GM18858 (cell line): ENCODE results near the gene YWHAH.
"Not testable (repeated sequence)": the region's sequence is repeated elsewhere in the genome, so short reads cannot be mapped to it uniquely, and the experiment has no call there.

Experiments
- ATAC-seq: cut with Tn5 transposase; IDR thresholded peaks from one replicate; pipeline ENCODE4 v1.9.1; 2021; ENCODE audit not compliant: unreplicated experiment

YWHAH gene

DNA sequence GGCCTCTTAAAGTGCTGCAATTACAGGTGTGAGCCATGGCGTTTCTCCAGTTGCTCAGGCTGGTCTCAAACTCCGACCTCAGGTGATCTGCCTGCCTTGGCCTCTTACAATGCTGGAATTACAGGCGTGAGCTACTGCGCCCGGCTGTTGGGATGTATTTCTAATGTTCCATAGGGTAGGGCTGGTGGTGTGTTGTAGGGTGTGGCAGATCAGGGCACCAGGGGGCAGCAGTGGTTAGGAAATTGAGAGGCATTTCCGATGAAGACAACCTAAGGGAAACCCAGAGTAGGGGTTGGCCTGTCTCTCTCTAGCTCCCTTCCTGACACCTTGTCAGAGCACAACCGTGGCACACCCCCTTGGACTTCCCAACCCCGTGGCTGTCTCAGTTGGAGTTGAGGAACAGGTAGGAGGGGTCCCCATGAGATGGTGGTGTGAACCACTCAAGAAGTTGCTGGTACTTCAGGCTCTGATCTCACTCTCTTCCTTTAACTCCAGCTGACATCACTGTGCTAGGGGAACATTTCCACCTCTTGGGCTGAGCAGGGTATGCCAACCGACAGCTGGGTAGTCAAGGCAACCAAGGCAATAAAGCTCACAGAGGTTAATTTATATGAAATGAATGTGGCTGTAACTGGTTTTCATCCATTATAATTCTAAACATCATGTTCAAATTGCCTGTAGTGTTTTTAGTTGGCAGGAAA lies 33.0 kb downstream of the YWHAH start:
- no peak for ATAC-seq

DNA sequence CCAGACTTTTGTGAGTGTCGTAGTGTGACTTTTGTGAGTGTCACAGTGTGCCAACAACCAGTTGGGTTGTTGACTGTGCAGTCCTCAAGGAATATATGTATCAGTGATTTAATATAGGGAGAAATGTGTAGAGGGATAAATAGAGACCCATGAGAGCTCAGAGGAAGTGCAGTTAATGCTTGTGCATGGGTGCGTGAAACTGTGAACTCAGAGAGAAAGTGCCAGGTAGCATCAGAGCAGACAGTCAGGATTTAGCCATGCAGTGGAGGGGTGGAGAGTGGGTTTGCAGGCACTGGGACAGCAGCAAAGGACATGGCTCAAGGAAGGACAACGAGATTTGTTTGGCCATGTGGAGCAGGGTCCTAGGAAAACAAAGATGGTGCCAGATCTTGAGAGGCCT lies 33.6 kb downstream of the YWHAH start:
- ATAC-seq = no peak

DNA sequence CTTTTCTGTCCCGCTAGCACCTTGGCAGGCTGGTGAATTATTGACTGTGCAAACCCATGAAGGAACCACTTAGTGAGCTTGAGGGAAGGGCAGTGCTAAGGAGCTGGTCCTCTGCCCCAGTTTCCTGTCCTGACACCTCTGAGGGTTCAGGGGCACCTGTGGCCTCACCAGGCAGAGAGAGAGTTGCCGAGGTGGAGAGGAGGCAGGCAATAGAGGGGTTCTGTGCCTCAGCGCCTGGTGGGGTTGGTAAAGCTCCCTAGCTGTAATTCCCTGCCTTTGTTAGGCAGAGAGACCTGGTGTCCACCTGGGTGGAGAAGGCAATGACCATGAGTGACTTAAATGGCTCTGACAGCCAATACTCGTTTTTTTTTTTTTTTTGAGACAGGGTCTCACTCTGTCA lies 36.3 kb downstream of the YWHAH start:
- ATAC-seq = no peak

DNA sequence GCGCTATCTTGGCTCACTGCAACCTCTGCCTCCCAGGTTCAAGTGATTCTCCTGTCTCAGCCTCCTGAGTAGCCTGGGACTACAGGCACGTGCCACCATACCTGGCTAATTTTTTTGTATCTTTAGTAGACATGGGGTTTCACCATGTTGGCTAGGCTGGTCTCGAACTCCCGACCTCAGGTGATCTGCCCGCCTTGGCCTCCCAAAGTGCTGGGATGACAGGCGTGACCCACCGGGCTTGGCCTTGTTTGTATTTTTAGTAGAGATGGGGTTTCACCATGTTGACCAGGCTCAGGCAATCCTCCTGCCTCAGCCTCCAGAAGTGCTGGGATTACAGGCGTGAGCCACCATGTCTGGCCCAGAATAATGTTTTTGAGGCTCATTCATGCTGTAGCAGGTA lies 37.6 kb downstream of the YWHAH start:
- ATAC-seq = not testable (repeated sequence)

DNA sequence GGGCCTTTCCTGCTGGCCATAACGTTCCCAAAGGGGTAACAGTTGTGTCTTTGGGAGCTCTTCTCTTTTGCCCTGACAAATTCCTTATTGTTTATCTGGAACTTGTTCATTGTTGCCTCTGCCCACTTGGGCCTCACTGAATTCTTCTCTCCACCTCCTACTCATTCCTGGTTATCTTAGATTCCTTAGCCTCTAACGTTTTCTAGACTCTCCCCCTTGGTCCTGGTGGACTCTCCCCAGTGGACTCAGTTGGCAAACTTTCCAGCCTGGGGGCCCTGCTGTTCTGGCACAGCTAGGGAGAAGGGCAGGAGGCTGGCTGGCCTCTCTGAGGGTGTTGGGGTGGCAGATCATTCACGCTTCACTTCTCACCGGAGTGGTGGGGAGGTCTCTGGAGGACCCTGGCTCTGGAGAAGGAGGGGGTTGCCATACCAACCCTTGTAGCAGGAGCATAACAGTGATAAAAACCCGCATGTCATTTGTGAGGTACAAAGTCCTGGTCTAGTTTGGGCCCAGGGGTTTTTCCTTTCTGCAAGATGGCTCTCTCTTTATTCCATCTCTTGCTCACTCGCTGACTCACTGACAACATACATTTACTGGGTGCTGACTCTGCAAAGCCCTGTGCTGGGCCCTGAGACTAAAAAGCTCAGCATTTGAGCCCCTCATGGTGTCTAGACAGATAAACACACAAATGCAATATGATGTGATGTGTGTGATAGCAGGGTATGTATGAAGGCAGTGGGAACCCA lies 39.7 kb downstream of the YWHAH start:
- no peak for ATAC-seq

DNA sequence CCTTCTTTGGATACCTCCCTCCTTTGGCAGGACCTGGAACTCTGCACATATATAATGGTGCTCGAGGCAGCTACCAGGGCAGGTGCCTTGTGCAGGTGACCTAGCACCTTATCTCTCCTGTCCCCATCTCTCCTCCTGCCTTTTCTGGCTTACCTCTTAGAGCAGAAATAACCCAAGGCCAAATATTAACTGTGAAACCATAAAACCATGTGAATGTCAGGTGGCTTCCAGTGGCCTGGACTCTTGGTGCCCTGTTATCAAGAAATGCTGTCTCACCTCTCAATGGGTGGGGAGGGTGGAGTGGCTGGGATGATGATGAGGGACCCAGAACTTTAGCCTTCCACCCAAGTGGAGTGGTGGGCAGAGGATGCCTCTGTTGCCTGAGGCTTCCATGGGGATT lies 42.9 kb downstream of the YWHAH start:
- no peak for ATAC-seq

DNA sequence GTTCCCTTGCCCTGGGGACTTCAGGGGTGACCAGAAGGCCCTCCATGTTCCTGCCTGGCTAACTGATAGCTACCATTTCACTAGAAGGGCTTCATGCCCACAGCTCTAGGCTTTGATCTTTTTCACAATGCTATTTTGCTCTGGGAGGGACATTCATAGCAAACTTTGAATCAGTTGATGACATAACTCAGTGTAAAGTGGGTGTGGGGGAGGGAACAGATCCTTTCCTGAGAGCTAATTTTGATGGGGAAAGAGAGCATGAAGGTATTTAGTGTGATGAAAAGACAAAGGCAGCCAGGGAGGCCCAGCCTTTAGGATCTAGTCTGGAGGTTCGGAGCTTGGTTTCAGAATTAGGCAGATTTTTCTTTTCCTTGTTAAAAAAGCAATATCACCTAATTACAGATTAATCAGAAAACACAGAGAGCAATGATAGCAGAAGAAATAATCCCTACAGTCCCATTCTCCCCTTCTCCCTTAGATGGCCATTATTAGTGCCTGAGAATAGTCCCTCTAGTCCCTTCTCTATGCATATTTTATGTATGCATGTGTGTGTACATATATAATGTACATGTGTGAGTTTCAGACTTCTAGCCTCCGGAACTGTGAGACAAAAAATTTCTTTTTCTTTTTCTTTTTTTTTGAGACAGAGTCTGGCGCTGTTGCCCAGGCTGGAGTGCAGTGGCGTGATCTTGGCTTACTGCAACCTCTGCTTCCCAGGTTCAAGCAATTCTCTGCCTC lies 46.9 kb downstream of the YWHAH start:
- ATAC-seq = no peak

DNA sequence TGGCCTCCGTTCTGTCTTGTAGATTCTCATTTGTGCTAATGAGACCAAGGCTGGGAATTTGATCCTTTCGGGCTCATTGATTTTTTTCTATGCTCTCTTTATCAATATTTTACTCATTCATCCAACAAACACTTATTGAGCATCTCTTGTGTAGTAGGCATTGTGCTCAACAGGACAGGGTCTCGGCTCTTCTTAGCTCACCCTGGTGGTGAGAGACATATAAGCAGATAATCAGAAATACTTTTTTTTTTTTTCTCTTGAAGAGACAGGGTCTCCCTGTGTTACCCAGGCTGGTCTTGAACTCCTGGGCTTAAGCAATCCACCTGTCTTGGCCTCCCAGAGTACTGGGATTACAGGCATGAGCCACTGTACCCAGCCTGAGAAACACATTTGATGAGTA lies 50.7 kb downstream of the YWHAH start:
- ATAC-seq = no peak

DNA sequence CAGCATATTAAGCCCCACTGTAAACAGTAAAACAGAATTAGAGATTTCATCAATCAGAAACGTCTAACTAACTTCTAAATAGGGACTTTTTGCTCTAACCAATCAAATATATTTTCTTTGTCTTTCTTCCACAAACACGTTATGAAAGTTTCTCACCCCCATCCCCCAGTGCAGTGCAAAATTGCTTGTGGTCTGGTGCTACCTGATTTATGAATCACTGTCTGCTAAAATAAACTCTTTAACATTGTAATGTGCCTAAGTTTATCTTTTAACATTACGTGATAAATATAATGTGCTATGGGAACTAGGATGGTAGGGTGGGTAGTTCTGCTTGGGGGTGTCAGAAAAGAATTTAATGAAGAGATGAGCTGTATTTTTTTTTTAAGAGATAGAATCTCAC lies 51.5 kb downstream of the YWHAH start:
- no peak for ATAC-seq

DNA sequence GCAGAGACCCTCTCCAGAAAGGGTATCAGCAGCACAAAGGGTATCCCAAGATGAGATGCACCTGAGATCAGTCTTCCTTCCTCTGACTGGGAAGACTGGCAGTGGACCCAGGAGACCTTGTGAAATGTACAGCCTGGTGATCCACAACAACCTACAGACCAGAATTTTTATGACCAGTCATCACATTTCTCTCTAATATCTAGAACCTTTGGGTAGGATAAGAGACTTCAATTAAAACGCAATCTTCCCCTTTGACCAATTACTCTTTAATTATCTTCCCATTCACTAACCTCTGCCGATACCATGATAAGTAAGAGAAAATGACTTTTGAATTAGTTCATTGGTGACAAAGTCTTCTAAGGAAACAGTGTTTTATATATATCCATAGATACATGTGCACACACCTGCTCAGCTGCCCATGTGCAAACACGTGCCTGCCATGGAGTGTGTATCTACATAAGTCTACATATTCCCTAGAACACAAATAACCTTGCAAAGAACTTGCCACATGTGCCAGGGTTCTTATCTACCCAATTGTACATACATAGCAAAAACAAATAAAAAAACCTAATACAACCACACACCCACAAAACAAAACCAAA lies 54.5 kb downstream of the YWHAH start:
- no peak for ATAC-seq

DNA sequence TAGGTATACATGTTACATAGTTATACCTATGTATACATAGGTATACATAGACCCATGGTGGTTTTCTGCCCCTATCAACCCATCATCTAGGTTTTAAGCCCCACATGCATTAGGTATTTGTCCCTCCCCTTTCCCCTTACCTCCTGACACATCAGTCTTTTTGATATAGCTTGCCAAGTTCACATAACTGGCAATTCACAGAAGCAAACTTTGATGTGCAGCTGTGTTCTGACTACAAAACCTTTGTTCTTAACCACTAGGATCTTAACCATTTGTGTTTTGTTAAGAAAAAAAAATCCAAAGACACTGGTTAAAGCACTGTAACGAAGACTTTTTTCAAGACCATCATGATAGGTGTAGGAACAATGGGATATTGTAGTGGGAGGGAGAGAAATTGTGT lies 55.8 kb downstream of the YWHAH start:
- no peak for ATAC-seq

DNA sequence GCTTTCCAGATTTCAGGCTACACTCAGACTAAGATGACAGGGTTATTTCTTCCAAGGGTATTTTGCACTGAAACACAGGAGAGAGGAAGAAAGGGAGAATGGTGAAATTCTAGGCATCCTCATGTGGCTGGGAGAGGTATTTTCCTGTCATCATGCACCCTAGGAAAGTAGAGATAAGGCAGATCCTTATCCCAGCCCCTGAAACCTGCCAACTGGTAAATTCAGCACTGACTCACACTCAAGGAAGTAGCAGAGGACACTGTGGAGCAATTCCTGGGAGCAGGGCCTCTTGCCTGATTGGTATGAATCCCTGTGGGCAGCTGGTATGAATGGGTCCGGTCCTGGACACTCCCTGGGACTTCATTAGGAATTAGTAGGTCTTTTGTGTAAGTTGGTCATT lies 61.1 kb downstream of the YWHAH start:
- ATAC-seq = no peak
